Inflammatory macrophage treated with lipopolysaccharide for 4 hours (primary cell): ENCODE data around the gene ZNF141.
A peak's percentile ranks its signal among the peaks of the same experiment; 100 is the strongest.
"Not testable (repeated sequence)": the region's sequence is repeated elsewhere in the genome, so short reads cannot be mapped to it uniquely, and the experiment has no call there.

ENCODE experiments used
- DNase-seq: peaks from one replicate; pipeline ENCODE4 v3.0.0-alpha.2; 2020

Gene ZNF141

DNA sequence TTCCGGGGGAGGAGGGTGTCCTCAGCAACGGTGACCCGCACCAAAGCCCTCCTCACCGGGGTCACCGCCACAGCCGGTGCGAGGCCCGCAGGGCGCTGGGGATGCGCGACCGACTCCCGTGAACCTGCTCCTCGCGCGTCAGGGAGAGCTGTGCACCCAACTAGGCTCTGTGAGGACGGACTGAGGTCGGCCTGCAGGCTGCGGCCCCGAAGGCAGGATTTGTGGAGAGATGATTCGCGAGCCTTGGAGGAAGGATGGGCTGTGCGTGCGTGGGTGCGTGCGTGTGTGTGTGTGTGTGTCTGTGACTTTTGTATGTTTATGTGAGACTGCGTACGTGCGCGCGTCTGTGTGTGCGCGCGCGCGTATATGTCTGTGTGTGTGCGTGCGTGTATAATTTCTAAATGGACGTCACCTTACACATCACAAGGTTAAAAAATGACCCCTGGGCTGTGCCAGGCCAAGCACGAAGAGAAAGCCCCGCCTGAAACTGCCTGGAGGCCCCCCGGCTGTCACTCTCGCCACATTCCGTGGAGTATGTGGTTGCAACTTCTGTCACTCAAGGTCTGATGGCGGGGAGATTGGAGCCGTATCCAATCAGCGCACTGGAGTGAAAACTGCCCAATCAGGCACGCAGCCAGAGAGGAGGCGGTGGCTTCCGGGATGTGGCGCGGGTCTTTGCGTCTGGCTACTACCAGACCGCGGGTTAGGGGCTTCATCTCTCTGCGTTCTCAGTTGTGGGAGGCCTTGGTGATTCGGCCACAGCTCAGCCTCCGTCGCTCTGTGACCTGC is at the start of gene ZNF141:
ZNF141 (plus strand) TSS at position 672 of the 789 bp plus-strand sequence. CDS start 170 bp downstream, outside the sequence.
- DNase-seq = peak; percentile 96

GRCh38 chr4:288891-289290 is 48.7 kb upstream of the ZNF141 start:
- DNase-seq = no peak

DNA sequence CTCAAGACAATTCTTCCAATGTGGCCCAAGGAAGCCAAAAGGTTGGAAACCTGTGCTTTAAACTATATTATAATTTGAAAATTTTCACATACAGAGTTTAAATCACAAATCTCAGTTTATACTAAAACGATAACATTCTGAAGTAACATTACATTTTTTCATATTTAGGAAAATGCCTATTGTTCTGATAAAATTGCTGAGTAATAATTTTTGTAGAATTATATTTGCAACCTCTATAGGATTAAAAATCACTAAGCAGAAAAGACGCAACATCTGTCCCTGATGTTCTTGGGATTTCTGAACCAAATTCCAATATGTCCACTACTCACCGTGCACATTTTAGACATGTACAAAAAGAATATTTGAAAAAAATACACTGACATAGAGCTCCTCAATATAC is 42.9 kb upstream of the ZNF141 start:
- no peak for DNase-seq

- no peak for DNase-seq
Measured at GRCh38 chr4:302381-302780, 35.2 kb upstream of the ZNF141 start.

DNA sequence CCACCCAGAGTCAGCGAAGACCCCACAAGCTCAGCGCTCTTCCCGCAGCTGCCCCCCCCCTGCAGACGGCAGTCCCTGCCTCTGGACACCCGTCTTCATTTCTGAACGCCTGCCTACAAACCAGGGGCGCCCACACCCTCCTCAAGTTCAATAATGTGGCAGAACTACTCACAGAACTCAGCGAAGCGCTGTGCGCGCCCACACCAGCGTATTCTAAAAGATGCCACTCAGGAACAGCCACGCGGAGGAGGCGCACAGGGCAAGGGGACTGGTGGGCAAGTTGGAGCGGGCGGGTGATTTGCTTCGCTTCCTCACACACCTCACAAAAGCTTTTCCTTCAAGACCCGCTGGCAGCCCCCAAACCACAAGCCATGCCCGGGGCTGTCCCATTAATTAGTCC is 33.1 kb upstream of the ZNF141 start:
- DNase-seq = not testable (repeated sequence)

- no peak for DNase-seq
Measured at GRCh38 chr4:304969-305680, 32.5 kb upstream of the ZNF141 start, which contains the start of gene ZNF732. Gene ZNF732 (minus strand): TSS chr4:305474. CDS start chr4:305310, 164 bp downstream.

GRCh38 chr4:306551-306961 is 31.1 kb upstream of the ZNF141 start:
- DNase-seq = no peak

DNA sequence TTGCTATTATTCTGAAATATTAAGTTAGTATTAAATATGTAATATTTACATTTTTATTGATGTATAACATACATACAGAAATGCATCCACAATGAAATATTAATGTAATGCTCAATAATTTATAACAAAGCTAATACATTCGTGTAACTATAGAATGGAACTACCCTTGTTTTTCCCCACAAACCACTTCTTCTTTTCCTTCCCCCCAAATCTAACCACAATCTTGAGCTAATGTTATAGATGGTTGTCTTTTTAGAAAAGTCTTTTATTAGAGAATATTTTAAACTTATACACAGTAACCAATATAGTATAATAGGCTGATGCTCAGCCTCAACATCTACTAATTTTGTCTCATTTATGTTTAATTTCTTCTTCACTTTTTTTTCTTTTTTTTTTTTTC is 27.8 kb upstream of the ZNF141 start:
- DNase-seq = no peak

GRCh38 chr4:314296-314903 is 23.2 kb upstream of the ZNF141 start:
- no peak for DNase-seq

GRCh38 chr4:328729-329128 is 8.9 kb upstream of the ZNF141 start:
- DNase-seq = no peak

GRCh38 chr4:335515-335914 is 2.1 kb upstream of the ZNF141 start:
- DNase-seq = no peak

DNA sequence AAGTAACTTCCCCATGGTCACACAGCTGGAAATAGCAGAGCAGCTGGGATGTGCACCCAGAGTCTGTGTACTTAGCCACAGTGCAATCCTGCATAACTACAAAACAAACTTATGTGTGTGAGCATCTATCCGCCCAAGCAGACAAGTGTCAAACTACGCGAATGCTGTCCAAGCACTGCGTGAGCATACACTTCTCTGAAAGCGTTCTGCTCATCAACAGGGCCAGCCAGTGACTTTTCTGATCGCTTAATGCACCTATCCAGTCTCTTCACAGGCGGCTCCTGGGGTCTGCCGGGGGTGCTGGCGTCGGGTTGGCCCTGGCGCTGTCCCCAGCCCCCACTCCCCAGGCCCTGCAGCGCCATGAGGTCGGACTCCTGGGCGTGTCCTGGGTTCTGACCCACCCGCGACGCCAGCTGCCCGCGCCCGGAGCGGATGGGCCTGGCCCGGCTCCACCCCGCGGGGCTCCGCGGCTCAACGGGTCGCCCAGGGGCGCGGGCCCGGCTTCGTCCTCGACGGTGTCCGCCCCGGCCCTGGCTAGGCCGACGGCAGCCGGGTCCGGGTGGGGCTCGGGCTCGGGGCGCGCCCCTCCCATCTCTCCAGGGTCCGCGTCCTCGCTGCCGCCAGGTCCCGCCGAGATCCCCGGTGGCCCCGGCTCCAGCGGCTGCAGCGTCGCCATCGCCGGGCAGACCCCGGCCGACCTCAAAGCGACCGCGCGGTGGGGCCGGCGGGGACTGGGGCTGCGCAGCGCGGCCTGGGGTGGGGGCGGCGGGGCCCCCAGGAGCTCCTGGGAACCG is 1.3 kb upstream of the ZNF141 start:
- no peak for DNase-seq

- peak; percentile 5 for DNase-seq
Measured at GRCh38 chr4:336893-337142, 796 bp upstream of the ZNF141 start.

- DNase-seq = peak; percentile 10
Measured at GRCh38 chr4:337932-338758, 531 bp downstream of the ZNF141 start.

- no peak for DNase-seq
Measured at GRCh38 chr4:338759-339097, 1.1 kb downstream of the ZNF141 start.

- DNase-seq = no peak
Measured at GRCh38 chr4:340011-340410, 2.4 kb downstream of the ZNF141 start.

DNA sequence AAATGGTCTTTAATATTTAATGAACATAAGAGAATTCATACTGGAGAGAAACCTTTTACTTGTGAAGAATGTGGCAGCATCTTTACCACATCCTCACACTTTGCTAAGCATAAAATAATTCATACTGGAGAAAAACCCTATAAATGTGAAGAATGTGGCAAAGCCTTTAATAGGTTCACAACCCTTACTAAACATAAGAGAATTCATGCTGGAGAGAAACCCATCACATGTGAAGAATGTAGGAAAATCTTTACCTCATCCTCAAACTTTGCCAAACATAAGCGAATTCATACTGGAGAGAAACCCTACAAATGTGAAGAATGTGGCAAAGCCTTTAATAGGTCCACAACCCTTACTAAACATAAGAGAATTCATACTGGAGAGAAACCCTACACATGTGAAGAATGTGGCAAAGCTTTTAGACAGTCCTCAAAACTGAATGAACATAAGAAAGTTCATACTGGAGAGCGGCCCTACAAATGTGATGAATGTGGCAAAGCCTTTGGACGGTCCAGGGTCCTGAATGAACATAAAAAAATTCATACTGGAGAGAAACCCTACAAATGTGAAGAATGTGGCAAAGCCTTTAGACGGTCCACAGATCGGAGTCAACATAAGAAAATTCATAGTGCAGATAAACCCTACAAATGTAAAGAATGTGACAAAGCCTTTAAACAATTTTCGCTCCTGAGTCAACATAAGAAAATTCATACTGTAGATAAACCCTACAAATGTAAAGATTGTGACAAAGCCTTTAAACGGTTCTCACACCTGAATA is 35.6 kb downstream of the ZNF141 start:
- no peak for DNase-seq

DNA sequence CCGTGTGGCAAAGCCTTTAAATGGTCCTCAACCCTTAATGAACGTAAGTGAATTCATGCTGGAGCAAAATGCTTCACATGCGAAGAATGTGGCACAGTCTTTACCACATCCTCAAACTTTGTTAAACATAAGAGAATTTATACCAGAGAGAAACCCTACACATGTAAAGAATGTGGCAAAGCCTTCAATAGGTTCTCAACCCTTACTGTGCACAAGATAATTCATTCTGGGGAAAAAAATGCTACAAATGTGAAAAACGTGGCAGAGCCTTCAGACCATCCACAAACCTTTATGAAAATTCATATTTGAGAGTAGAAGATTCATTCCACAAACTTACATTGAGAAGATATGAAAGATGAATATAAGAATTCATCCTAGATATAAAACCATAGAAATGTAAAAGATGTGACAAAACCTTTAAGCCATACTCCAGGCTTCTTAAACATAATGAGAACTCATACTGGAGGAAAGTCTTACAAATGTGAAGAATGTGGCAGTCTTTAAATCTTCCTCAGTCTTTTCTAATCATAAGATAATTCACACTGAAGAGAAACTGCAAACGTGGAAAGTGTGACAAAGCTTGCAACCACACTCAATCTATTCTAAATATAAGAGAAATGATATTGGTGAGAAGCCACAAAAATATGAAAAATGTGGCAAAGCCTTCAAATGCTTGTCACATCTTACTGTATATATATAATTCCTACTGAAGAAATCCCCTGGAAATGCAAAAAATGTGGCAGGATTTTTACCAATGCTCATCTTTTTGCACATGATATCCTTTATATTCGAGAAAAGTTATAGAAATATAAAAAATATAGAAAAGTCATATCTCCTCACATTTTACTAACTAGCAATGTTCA is 36.9 kb downstream of the ZNF141 start:
- DNase-seq = no peak

GRCh38 chr4:384311-385010 is 46.8 kb downstream of the ZNF141 start:
- no peak for DNase-seq
